Measurements from ENCODE around the gene CLDN14. TPM values are rescaled to one million over a fixed set of nuclear protein-coding genes. Genes with fewer than 3 reads are reported as not detected.

CLDN14 gene
- total RNA-seq, 2 donors from 2014 or later, result 0.17 TPM; not detected in 1

- DNase-seq, result no peak
- H3K9me3 ChIP-seq, result no peaks in the 10 kb centered on the region
- no peak overlapping the region for H3K9ac ChIP-seq (ENCODE audit: low read depth in 2 of 2, low read length in 2 of 2)
- no peak overlapping the region for H3K4me3 ChIP-seq
- no peaks in the 10 kb centered on the region for H3K27me3 ChIP-seq
- intact Hi-C loops (cut with DNase I), result loop anchor here (10.0 kb wide), 1 partner anchor 497 kb away; no protein-coding TSS in a partner anchor
- no peak overlapping the region for H3K27ac ChIP-seq
- TF ChIP-seq, protein P1, sequence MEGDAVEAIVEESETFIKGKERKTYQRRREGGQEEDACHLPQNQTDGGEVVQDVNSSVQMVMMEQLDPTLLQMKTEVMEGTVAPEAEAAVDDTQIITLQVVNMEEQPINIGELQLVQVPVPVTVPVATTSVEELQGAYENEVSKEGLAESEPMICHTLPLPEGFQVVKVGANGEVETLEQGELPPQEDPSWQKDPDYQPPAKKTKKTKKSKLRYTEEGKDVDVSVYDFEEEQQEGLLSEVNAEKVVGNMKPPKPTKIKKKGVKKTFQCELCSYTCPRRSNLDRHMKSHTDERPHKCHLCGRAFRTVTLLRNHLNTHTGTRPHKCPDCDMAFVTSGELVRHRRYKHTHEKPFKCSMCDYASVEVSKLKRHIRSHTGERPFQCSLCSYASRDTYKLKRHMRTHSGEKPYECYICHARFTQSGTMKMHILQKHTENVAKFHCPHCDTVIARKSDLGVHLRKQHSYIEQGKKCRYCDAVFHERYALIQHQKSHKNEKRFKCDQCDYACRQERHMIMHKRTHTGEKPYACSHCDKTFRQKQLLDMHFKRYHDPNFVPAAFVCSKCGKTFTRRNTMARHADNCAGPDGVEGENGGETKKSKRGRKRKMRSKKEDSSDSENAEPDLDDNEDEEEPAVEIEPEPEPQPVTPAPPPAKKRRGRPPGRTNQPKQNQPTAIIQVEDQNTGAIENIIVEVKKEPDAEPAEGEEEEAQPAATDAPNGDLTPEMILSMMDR (IDR thresholded peaks at IDR 0.05), result no peak
- no peaks in the 10 kb centered on the region for H3K36me3 ChIP-seq
- H3K4me1 ChIP-seq, result no peaks in the 10 kb centered on the region
Measured at GRCh38 chr21:36427502-36427901, 52.4 kb downstream of the CLDN14 start.

DNA sequence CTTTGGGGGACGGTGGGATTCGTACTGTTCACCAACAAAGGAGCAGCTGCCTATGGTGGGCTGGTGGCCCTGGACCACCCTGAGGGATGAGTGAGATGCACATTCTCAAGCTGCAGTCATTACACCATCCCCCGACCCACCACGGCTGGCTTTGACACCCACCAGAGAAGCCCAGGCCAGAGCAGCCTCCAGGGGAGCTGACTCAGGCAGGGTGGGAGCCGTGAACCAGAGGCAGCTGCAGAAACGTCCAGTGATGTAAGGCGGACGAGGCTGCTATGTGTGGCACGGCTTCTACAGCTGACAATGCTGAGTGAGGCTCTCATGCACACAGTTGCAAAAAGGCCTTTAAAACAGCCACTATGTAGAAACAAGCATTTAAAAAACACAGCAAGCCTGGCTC, 54.6 kb downstream of the CLDN14 start:
- intact Hi-C loops (cut with DNase I), result loop anchor here (10.0 kb wide), 1 partner anchor 500 kb away; no protein-coding TSS in a partner anchor
- TF ChIP-seq, protein P1 (IDR thresholded peaks at IDR 0.05), result no peak
- H3K4me3 ChIP-seq, result no peak overlapping the region
- no peaks in the 10 kb centered on the region for H3K27me3 ChIP-seq
- H3K9me3 ChIP-seq, result no peaks in the 10 kb centered on the region
- no peak overlapping the region for H3K27ac ChIP-seq
- H3K9ac ChIP-seq (ENCODE audit: low read depth in 2 of 2, low read length in 2 of 2), result no peak overlapping the region
- H3K4me1 ChIP-seq, result no peaks in the 10 kb centered on the region
- H3K36me3 ChIP-seq, result no peaks in the 10 kb centered on the region
- no peak for DNase-seq

- Histone ChIP-seq H3K4me1 (no peaks in the 10 kb centered on the region), H3K27ac (no peak overlapping the region), H3K9me3 (no peaks in the 10 kb centered on the region), H3K9ac (ENCODE audit: low read depth in 2 of 2, low read length in 2 of 2) (no peak overlapping the region), H3K27me3 (no peaks in the 10 kb centered on the region), H3K4me3 (no peak overlapping the region), H3K36me3 (no peaks in the 10 kb centered on the region)
- intact Hi-C loops (cut with DNase I), result loop anchor here (5.0 to 10.0 kb wide), 2 partner anchors 163 to 500 kb away; no protein-coding TSS in a partner anchor
- no peak for DNase-seq
- TF ChIP-seq, protein P1 (IDR thresholded peaks at IDR 0.05), result no peak
Measured at GRCh38 chr21:36424592-36424991, 55.3 kb downstream of the CLDN14 start.

DNA sequence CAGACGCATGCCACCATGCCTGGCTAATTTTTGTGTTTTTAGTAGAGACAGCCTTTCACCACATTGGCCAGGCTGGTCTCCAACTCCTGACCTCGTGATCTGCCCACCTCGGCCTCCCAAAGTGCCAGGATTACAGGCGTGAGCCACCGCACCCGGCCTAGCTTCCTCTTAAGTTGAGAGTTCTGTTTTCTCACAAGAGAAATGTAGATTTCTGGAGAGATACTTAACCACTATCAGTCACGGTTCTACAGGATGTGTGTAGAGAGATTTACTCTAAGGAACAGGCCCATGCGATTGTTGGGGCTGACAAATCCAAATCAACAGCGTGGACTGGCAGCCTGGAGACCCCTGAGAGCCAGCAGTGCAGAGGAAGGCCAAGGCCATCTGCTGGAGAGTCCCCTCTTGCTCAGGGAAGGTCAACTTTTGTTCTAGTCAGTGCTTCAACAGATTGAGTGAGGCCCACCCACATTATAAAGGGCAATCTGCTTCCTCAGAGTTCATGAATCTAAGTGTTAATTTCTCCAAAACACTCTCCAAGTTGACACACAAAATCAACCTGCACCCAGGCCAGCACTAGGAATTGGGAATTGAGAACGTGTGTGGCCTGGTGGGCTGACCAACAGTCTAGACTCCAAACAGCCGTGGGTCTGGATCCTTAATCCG, 56.0 kb downstream of the CLDN14 start:
- TF ChIP-seq, protein P1 (IDR thresholded peaks at IDR 0.05), result no peak
- no peaks in the 10 kb centered on the region for H3K4me1 ChIP-seq
- intact Hi-C loops (cut with DNase I), result loop anchor here (5.0 to 10.0 kb wide), 2 partner anchors 163 to 501 kb away; no protein-coding TSS in a partner anchor

GRCh38 chr21:36422279-36423098, 57.4 kb downstream of the CLDN14 start:
- Histone ChIP-seq H3K36me3 (no peaks in the 10 kb centered on the region), H3K27me3 (no peaks in the 10 kb centered on the region), H3K4me1 (no peaks in the 10 kb centered on the region), H3K9me3 (no peaks in the 10 kb centered on the region), H3K9ac (ENCODE audit: low read depth in 2 of 2, low read length in 2 of 2) (no peak overlapping the region), H3K27ac (no peak overlapping the region), H3K4me3 (no peak overlapping the region)
- TF ChIP-seq, protein P1 (IDR thresholded peaks at IDR 0.05), result peak; percentile 67
- intact Hi-C loops (cut with DNase I), result loop anchor here (5.0 to 10.0 kb wide), 2 partner anchors 165 to 502 kb away; no protein-coding TSS in a partner anchor
- peak; percentile 62 for DNase-seq

More for the DNA sequence above, 56.0 kb downstream of the CLDN14 start:
- no peak overlapping the region for H3K9ac ChIP-seq (ENCODE audit: low read depth in 2 of 2, low read length in 2 of 2)
- no peak for DNase-seq
- no peaks in the 10 kb centered on the region for H3K27me3 ChIP-seq
- H3K9me3 ChIP-seq, result no peaks in the 10 kb centered on the region
- H3K4me3 ChIP-seq, result no peak overlapping the region
- no peaks in the 10 kb centered on the region for H3K36me3 ChIP-seq
- H3K27ac ChIP-seq, result no peak overlapping the region

All from colonic mucosa (tissue), 4 donors.